ENCODE data around the gene TMEM266. TPM values are rescaled to one million over a fixed set of nuclear protein-coding genes. Genes with fewer than 3 reads are reported as not detected.

TMEM266 gene
- total RNA-seq, 1 experiment from 2014 or later, result 5.4 TPM

DNA sequence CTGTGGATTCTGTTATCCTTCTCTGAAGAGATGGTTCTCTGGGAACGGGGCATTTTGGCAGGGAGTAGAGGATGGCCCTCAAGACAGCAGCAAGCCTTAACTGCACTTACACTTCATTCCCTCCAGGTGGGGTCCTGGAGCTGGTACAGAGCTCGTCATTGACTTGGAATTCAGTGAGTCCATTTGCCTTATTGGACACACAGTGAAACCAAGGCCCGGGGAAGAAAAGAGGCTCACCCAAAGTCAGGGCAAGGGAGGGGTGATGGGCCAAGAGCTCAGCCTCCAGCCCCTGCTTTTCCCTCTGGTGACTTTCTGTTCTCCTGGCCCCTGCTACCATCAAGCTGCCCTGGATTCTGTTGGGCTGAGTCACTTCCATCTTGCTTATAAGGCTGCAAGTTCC lies 125.9 kb downstream of the TMEM266 start:
- DNase-seq, result peak; percentile 92
- Histone ChIP-seq H3K27me3 (ENCODE audit: control insufficient read depth, insufficient read depth, low read length) (peaks cover 2% of the 10 kb centered on the region), H3K4me3 (ENCODE audit: insufficient read depth, low read depth, low read length) (no peak overlapping the region), H3K36me3 (replicated peaks; ENCODE audit: control insufficient read depth, insufficient read depth, low read length) (no peaks in the 10 kb centered on the region)

GRCh38 chr15:76187163-76187562 lies 127.4 kb downstream of the TMEM266 start:
- H3K4me3 ChIP-seq (ENCODE audit: insufficient read depth, low read depth, low read length), result no peak overlapping the region
- no peak for DNase-seq
- peaks cover 2% of the 10 kb centered on the region for H3K27me3 ChIP-seq (ENCODE audit: control insufficient read depth, insufficient read depth, low read length)
- no peaks in the 10 kb centered on the region for H3K36me3 ChIP-seq (replicated peaks; ENCODE audit: control insufficient read depth, insufficient read depth, low read length)

DNA sequence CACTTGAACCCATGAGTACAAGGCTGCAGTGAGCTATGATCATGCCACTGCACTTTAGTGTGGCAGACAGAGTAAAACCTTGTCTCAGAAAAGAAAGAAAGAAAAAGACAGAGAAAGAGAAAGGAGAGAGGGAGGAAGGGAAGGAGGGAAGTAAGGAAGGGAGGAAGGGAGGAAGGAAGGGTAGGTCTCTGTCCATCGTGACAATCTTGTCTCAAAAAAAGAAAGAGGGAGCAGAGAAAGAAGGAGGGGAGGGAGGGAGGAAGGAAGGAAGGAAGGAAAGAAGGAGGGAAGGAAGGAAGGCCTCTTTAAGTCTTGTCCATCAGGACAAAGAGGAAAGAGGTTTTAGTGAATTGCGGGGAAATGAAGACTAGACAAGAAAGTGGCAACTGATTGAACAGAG lies 129.3 kb downstream of the TMEM266 start:
- no peak overlapping the region for H3K4me3 ChIP-seq (ENCODE audit: insufficient read depth, low read depth, low read length)

DNA sequence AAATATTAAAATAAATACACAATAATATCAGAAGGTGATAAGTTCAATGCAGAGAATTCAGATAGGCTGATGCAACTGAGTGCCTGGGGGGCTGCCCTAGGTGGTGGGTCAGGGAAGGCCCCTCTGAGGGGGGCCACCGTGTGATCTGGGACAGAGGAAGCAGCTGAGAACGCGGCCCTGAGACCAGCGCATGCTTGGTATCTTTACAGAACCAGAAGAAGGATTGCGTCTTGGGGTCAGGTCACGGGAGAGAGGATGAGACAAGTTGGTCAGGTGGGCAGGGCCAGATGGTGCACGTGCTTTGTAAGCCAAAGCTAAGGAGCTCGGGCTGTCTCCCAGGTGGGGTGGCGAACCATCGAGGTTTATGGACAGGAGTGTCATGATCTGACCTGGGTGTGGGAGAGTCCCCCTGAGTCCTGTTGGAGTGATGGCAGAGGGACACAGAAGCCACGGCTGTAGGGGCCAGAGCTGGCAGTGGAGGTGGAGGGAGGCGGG lies 130.3 kb downstream of the TMEM266 start:
- DNase-seq, result peak; percentile 36
- H3K4me3 ChIP-seq (ENCODE audit: insufficient read depth, low read depth, low read length), result no peak overlapping the region
- H3K27me3 ChIP-seq (ENCODE audit: control insufficient read depth, insufficient read depth, low read length), result peaks cover 2% of the 10 kb centered on the region
- no peaks in the 10 kb centered on the region for H3K36me3 ChIP-seq (replicated peaks; ENCODE audit: control insufficient read depth, insufficient read depth, low read length)

More for the DNA sequence above, 129.3 kb downstream of the TMEM266 start:
- no peak for DNase-seq
- Histone ChIP-seq H3K27me3 (ENCODE audit: control insufficient read depth, insufficient read depth, low read length) (peaks cover 2% of the 10 kb centered on the region), H3K36me3 (replicated peaks; ENCODE audit: control insufficient read depth, insufficient read depth, low read length) (no peaks in the 10 kb centered on the region)

GRCh38 chr15:76190751-76191538 lies 131.2 kb downstream of the TMEM266 start:
- no peak overlapping the region for H3K4me3 ChIP-seq (ENCODE audit: insufficient read depth, low read depth, low read length)
- peaks cover 2% of the 10 kb centered on the region for H3K27me3 ChIP-seq (ENCODE audit: control insufficient read depth, insufficient read depth, low read length)
- H3K36me3 ChIP-seq (replicated peaks; ENCODE audit: control insufficient read depth, insufficient read depth, low read length), result no peaks in the 10 kb centered on the region
- DNase-seq, result peak; percentile 97

DNA sequence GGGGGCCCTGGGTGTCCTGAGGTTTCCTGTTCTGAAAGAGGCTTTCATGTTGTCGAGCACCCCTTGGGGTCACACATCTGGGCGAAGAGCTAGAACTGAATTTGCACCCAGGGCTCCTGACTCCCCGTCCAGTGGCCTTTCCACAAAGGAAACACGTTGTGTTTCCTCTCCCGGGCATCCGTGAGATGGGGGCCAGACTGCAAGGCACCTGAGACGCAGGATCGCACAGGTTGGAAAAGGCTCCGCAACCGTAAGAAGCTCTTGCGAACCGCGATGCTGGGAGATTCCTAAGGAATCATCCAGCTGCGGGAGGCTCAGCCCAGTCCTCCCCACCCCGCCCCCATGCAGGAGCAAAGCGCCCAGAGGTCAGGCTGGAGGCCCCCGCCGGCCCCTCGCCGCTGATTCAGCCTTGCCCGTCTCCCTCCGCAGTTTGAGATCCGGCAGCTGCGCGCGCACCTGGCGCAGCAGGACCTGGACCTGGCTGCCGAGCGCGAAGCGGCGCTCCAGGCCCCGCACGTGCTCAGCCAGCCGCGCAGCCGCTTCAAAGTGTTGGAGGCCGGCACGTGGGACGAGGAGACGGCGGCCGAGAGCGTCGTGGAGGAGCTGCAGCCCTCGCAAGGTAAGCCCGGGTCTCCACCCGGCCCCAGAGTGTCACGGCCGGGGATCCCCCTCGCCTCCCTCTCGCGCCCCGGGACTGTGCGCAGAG lies 131.9 kb downstream of the TMEM266 start:
- no peak overlapping the region for H3K4me3 ChIP-seq (ENCODE audit: insufficient read depth, low read depth, low read length)
- H3K27me3 ChIP-seq (ENCODE audit: control insufficient read depth, insufficient read depth, low read length), result peaks cover 2% of the 10 kb centered on the region
- no peaks in the 10 kb centered on the region for H3K36me3 ChIP-seq (replicated peaks; ENCODE audit: control insufficient read depth, insufficient read depth, low read length)
- DNase-seq, result peak; percentile 63

- Histone ChIP-seq H3K27me3 (ENCODE audit: control insufficient read depth, insufficient read depth, low read length) (peaks cover 2% of the 10 kb centered on the region), H3K36me3 (replicated peaks; ENCODE audit: control insufficient read depth, insufficient read depth, low read length) (no peaks in the 10 kb centered on the region), H3K4me3 (ENCODE audit: insufficient read depth, low read depth, low read length) (no peak overlapping the region)
- no peak for DNase-seq
These were observed 132.9 kb downstream of the TMEM266 start for GRCh38 chr15:76192715-76193114.

GRCh38 chr15:76193934-76194333 lies 134.1 kb downstream of the TMEM266 start:
- Histone ChIP-seq H3K27me3 (ENCODE audit: control insufficient read depth, insufficient read depth, low read length) (peaks cover 2% of the 10 kb centered on the region), H3K4me3 (ENCODE audit: insufficient read depth, low read depth, low read length) (no peak overlapping the region), H3K36me3 (replicated peaks; ENCODE audit: control insufficient read depth, insufficient read depth, low read length) (no peaks in the 10 kb centered on the region)
- DNase-seq, result no peak

- H3K27me3 ChIP-seq (ENCODE audit: control insufficient read depth, insufficient read depth, low read length), result no peaks in the 10 kb centered on the region; the same call in 1 of the 2 replicates
- DNase-seq, result no peak
- no peak overlapping the region for H3K4me3 ChIP-seq (ENCODE audit: insufficient read depth, low read depth, low read length)
- H3K36me3 ChIP-seq (replicated peaks; ENCODE audit: control insufficient read depth, insufficient read depth, low read length), result no peaks in the 10 kb centered on the region
These were observed 135.9 kb downstream of the TMEM266 start for GRCh38 chr15:76195506-76196268.

DNA sequence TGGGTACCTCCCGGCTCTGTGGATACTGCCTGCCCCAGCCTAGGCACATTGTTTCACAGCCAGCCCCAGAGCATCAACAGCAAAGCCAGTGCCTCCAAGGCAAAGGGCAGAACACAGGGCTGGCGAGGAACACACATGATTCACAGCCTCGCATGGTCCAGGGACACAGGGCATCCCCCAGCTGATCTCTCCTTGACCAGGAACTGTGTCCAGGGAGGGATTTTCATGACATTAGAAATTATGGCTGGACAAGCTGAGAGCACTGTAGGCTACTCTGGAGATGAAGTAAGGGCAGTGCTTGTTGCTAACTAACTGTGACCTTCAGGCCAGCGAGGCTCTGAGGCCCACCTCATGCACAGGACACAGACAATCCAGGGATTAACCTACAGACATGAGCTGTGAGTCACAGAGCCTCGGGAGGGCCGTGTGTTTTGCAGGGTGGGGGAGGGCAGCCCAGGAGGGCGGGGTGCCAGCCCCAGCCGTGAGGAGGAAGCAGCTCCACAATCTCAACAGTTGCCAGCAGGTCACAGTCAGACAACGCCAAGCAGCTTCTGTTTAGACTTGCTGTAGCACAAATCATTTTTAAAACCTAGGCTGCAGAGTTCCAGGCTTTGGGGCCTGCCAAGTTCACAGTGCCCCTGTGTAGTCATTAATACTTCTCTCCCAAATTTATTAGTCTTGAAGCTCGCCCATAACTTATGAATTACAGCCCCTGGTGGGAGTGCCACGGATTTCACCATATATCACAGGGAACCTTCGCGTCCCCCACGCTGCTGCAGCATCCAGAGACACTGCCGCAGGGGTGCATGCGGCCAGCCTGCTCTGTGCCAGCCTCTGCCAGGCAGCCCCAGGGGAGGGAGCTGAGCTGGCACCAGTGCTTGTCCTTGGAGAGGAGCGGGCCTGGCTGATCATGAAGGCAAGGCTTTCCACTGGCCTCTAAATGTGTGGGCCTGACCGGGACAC lies 136.8 kb downstream of the TMEM266 start:
- H3K27me3 ChIP-seq (ENCODE audit: control insufficient read depth, insufficient read depth, low read length), result no peaks in the 10 kb centered on the region
- peak; percentile 76 for DNase-seq
- no peak overlapping the region for H3K4me3 ChIP-seq (ENCODE audit: insufficient read depth, low read depth, low read length)
- H3K36me3 ChIP-seq (replicated peaks; ENCODE audit: control insufficient read depth, insufficient read depth, low read length), result no peaks in the 10 kb centered on the region

DNA sequence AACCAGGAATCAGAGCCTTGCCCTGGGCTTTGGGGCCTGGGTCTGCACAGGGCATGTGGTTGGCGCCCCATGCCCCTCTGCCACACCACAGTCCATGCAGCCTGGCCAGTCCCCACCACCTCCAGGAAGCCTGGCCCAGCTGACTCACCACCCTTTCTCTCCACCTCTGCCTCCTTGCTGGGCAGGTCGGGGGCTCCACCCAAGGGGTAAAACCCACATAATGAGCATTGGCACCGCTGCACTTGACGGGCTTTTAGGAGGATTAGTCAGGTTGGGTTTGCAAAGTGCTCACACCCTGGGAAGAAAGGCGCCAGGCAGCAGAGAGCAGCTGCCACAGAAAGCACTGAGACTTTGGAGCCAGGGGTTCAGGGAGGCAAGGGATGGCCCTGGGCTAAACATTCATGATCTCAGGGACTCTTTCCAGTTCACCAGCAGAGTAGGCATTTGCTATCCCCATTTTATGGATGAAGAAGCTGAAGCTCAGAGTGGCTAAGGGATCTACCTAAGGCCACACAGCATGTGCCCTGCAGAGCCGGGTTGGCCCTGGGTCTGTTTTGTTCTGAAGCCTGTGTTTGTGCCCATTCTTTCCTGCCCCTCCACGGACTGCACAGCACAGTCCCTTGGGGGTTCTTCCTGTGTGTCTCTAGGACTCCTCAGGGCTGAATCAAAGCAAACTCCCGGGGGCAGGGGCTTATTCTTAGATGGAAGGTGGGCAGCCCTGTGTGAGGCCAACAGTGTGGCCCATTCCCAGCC lies 138.1 kb downstream of the TMEM266 start:
- no peaks in the 10 kb centered on the region for H3K27me3 ChIP-seq (ENCODE audit: control insufficient read depth, insufficient read depth, low read length)
- no peak overlapping the region for H3K4me3 ChIP-seq (ENCODE audit: insufficient read depth, low read depth, low read length)
- DNase-seq, result no peak
- H3K36me3 ChIP-seq (replicated peaks; ENCODE audit: control insufficient read depth, insufficient read depth, low read length), result no peaks in the 10 kb centered on the region

DNA sequence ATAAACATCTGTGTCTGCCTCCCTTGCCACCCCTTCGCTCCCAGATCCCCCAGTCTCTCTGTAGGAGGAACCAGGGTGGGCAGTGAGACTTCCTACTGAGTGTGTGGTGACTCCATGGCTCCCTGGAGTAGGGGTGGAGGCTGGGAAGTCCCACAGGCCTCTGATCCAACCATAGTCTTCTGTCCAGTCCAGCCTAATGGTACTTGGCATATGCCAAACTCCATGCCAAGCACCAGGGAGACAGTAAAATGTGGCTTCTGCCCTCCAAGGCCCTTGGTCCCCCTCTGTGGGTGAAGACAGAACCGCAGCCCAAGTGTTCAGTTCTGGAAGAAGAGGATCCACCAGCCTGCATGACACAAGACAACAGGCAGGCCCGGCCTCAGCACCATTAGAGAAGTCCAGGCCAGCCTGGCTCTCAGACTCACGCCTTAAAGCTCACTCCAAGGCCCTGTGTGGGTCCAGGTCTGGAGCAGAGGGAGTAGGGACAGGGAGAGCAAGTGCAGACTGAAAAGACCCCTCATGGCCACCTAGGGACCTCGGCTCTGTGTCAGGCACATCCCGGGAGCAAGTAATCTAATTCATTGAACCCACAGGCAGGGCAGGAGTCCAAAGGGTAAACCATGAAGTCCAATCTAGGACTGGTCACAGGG lies 138.8 kb downstream of the TMEM266 start:
- no peak overlapping the region for H3K4me3 ChIP-seq (ENCODE audit: insufficient read depth, low read depth, low read length)
- DNase-seq, result peak; percentile 14
- H3K27me3 ChIP-seq (ENCODE audit: control insufficient read depth, insufficient read depth, low read length), result no peaks in the 10 kb centered on the region
- H3K36me3 ChIP-seq (replicated peaks; ENCODE audit: control insufficient read depth, insufficient read depth, low read length), result no peaks in the 10 kb centered on the region

Data from H7 (cell line).